ENCODE results near the gene GOLGA6C.
"Not testable (repeated sequence)": the region's sequence is repeated elsewhere in the genome, so short reads cannot be mapped to it uniquely, and the experiment has no call there.

The GOLGA6C gene

DNA sequence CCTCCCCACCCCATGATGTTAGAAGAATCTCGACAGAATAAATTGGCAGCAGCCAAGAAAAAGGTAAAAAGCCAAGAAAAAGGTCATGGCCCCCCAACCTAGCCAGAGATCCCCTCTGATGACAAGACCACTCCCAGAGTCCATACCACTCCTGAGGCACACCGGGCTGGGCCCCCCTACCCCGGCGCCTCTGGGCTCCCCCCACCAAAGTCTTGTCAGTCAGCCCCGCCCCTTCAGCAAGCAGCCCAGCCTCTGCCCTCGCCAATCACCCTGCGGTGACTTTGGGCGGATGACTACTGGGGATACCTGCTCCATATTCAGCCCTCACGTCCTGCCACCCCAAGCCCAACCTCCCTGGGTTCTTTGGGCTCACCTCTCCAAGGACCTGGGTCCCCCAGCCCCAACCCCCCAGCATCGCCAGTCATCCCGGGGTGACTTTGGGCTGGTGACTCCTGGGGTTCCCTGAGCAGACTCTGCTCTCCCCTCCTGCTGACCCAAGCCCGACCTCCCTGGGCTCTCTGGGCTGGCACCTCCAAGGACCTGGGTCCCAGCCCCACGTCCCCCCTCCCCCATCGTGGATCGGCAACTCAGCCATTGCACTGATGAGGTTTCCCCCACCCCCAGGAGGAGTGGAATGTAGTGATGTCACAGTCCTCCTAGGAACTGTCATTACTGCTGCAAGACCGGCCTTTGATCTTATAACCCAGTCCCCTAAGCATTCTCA lies 648 bp downstream of the GOLGA6C start:
- DNase-seq: not testable (repeated sequence)

DNA sequence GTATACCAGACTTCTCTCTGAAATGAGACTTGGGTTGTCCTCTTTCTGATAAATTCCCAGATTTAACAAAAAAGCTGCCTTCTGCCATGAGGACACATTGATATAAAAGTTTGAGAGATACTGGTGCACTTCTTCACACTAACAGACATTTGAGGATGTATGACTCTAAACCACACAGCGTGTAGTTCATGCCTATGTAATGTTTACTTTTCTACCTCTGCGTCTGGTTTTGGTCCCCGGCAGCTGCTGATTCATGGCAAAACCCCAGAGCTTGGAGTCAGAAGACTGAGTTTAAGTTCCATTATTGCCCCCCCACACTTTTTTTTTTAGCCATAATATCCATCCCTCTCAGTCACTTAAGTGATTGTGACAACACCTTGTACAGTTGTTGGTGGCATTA lies 1.7 kb downstream of the GOLGA6C start:
- not testable (repeated sequence) for DNase-seq

DNA sequence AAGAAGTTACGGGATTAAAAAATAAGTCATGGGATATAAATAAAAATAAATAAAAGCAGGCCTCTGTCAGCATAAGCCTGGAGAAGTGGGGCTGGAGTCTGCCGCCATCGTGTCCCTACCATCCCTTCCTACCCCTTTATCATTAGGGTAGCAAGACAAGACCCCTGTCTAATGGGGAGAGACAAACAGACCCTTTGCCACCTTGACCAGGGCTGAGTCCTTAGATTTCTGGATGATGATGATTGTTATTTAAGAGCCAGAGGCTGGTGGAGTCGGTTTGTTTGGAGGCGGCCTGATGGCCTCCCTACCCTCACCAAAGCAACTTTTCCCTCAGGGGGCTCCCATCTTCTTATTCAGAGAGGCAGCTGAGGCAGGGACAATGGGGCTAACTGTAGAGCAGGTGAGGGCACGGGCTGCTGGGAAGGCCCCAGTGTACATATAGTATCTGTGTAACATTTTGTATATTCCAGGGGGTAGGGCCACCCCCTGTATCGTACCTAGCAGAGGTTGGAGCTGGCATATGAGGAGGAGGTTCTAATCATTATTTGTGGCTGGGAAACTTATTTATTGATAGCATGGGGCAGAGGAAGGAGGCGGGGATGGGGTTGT lies 15.7 kb downstream of the GOLGA6C start:
- not testable (repeated sequence) for DNase-seq

DNA sequence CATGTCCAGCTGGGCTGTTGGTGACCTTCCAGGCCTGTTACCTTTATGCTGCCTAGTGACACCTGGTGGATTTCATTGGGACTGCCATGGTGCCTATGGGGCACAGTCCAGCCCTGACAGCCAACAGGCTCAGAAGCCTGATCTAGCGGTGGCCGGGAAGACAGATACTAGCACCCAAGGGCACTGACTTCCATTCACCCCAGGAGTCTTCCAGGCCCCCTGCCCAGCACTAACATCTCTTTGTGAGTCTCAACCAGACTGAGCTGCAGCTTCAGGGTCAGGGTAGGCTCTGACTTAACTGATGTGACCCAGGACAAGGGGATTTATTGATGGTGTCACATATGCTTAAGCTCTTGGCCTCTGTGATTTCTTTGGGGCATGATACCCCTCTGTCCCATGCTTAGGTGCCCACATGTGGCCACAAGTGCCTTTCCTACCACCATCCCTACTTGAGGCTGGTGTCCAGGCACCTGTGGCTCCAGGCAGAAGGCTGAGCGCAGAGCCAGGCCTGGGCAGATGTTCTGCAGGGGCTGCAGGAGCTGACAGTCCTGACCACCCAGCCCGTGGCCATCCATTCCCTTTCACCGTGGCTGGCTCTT lies 16.5 kb downstream of the GOLGA6C start:
- DNase-seq: peak; percentile 64

DNA sequence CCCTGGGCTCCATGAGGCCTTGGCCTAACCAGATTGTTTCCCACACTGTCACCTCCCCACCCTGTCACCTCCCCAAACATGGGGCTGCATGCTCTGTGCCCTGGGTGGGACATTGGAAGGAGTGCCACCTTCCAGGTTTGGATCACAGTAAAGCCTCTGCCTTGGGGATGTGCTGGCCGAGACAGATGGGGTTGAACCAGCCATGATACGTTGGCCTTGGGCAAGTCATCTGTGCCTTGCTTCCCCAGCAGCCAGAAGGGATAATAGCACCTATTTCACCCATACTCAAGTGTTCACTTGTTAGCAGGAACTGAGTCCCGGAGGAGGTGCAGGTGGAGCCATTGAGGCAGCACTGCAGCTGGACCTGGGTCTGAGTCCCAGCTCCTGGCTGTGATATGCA lies 17.5 kb downstream of the GOLGA6C start:
- DNase-seq: not testable (repeated sequence)

DNA sequence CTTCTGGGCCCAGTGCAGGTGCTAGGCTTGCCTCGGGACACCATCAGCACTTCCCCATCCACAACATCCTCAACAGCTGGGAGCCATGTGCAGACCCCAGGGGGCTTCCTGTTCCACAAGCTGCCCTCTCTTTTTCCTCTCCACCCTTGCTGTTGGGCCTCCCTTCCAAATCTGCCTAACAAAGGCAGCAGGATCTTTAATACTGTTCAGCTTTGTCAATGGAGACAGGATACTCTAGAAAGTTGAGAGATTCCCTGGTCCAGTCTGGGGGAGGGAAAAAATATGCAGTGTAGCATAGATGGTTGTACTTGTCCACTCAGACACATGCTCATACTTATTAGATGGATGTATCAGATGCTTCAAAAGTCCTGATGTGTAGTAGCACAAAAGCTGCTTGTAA lies 20.4 kb downstream of the GOLGA6C start:
- DNase-seq: not testable (repeated sequence)

DNA sequence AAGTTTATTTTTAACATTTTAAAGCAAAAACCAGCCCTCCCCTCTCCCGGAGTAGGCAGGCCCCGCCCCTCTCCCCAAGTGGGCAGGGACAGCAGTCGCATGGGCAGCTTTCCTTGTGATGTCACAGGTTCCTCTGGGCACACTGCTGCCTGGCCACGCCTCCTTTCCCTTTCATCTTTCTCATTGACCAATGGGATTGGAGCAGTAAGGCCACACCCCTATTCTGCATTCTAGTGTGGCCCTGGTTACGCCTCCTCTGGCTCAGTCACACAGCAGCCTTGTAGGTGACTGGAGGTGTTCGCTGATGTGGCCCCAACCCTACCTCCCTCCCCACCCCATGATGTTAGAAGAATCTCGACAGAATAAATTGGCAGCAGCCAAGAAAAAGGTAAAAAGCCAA lies 24.4 kb downstream of the GOLGA6C start, which contains the start of gene GOLGA6D:
Gene GOLGA6D (plus strand): TSS at position 264 of the 400 bp plus-strand sequence. CDS start 41 bp downstream, at position 305.
- DNase-seq: not testable (repeated sequence)

DNA sequence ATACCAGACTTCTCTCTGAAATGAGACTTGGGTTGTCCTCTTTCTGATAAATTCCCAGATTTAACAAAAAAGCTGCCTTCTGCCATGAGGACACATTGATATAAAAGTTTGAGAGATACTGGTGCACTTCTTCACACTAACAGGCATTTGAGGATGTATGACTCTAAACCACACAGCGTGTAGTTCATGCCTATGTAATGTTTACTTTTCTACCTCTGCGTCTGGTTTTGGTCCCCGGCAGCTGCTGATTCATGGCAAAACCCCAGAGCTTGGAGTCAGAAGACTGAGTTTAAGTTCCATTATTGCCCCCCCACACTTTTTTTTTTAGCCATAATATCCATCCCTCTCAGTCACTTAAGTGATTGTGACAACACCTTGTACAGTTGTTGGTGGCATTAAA lies 26.0 kb downstream of the GOLGA6C start:
- not testable (repeated sequence) for DNase-seq

DNA sequence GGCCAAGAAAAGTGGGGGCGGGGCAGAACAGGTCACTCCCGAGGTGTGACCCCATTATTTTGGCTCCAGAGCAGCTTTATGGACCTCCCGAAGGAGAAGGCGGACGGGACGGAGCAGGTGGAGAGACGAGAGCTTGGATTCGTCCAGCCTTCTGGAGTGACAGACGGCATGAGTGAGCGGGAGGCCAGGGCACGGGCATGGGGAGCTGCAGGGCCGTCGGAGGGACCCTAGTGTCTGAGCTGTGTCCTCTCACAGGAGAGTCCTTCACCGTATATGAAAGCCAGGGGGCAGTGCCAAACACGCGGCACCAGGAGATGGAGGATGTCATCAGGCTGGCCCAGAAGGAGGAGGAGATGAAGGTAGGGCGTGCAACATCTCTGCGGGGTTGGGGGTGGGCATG lies 35.5 kb downstream of the GOLGA6C start:
- DNase-seq: not testable (repeated sequence)

DNA sequence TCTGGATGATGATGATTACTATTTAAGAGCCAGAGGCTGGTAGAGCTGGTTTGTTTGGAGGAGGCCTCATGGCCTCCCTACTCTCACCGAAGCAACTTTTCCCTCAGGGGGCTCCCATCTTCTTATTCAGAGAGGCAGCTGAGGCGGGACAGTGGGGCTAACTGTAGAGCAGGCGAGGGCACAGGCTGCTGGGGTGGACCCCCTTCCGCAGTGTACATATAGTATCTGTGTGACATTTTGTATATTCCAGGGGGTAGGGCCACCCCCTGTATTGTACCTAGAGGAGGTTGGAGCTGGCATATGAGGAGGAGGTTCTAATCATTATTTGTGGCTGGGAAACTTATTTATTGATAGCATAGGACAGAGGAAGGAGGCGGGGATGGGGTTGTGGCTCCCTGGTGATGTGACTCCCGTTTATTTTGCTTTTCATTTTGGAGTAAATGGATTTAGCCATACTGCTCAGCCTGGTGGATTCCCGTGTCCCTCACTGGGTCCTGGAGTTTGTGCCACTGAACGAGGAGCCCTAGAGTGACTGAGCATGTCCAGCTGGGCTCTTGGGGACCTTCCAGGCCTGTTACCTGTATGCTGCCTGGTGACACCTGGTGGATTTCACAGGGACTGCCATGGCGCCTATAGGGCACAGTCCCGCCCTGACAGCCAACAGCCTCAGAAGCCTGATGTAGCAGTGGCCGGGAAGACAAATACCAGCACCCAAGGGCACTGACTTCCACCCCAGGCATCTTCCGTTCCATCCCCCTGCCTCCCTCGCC lies 40.6 kb downstream of the GOLGA6C start:
- not testable (repeated sequence) for DNase-seq

DNA sequence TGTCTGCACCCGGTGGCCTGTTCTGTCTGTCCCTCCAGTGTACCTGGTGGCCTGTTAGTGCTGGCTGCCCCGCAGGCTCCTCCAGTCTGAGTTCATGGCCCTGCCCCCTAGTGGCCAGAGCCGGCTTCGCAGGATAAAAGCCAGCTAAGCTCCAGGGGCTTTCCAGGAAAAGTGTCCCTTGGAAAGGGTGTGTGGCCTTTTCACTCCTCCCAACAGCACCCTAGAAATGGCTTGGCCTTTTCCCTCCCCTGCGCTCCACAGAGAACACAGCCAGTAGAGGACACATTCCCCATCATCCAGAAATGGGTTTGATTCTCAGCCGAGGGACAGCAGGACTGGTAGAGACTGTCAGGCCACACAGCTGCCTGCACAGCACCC lies 41.2 kb downstream of the GOLGA6C start:
- DNase-seq: peak; percentile 65

DNA sequence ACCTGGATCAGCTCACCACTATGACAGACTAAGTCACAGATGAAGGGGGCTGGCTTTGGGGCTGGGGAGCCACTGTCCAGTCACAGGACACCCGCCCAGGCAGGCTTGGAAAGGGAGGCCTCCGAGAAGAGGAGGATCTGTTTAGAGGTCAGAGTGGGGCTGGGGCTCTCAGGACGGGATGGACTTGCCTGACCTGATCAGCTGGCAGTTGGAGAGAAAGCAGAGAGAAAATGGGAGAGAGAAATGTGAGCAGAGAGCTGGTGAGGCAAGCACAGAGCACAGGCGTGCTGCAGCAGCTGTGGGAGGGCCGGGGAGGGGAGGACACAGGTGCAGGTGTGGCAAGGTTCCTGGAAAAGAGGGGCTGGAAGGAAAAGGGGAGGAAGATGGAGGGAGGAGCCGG lies 41.9 kb downstream of the GOLGA6C start:
- DNase-seq: not testable (repeated sequence)

DNA sequence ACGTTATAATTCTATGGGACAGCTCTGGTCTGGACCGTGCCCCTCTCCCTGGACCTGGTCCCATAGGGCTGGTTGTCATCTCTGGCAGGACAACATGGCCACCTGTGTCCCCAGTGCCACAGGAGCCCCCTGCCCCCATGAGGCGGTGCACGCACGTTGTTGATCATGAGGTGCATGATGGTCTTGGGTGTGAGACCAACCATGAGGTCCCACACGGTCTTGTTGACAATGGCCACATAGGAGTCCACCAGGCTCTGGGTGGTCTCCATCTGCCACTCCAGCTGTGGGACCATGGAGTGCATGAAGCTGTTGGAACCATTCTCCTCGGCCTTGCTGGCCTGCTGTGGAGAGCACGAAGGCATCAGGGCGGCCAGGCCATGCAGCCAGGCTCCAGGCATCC lies 44.2 kb downstream of the GOLGA6C start:
- DNase-seq: no peak

DNA sequence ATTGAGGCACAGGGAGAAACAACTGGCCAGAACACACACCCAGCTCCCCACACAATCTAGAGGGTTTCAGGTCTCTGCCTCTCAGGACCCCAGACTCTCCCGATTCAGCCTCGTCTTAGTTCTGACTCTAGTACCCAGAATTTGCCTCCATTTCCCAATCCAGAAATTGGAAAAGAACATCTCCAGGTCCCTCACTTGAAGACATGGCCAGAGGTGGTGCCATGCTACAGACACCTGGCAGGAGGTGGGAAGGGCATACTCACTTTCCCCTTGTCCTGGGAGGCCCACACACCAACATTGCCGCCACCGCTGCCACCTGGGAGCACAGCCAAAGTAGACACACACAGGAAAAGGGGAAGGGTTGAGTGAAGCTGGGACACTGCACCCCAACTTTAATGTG lies 44.6 kb downstream of the GOLGA6C start:
- DNase-seq: not testable (repeated sequence)

DNA sequence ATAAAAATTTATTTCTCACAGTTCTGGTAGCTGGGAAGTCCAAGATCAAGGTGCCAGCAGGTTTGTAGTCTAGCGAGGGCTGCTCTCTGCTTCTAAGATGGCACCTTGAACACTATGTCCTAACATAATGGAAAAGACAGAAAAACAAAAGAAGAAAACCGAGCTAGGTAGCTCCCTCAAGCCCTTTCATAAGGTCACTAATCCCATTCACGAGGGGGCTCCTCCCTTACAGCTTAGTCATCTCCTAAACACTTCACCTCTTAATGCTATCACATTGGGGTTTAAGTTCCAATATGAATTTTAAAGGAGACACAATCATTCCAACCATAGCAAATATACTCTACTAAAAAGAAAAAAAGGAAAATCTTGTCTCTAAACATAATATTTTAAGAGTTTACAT lies 48.1 kb downstream of the GOLGA6C start:
- DNase-seq: no peak

DNA sequence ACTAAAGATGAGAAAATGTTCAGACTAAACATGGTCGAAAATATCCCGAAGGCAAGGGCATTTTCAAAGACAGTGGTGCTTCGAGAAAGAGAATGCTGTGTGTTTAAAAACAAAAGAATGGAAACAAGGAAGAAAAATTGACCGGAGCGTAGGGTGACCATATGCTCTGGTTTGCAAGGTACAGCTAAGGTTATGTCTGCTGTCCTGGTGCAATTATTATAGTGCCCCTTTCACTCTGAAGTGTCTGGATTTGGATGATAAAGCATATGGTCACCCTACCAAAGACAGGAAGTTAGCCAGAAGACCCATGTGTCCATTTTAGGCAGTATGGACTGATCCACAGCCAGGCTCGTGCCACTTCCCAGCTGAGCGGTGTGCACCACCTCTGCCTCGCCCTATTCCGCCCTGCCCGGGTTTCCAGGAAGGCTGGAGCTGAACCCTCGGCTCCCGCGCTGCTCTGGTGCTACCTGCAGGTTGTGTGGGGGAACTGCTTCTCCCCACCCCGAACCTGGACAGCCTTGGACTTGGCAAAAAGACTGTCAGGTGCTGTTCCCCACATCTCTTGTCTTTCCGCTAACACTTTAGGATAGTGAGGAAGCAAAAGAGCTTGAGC lies 49.8 kb downstream of the GOLGA6C start:
- peak; percentile 16 for DNase-seq

DNA sequence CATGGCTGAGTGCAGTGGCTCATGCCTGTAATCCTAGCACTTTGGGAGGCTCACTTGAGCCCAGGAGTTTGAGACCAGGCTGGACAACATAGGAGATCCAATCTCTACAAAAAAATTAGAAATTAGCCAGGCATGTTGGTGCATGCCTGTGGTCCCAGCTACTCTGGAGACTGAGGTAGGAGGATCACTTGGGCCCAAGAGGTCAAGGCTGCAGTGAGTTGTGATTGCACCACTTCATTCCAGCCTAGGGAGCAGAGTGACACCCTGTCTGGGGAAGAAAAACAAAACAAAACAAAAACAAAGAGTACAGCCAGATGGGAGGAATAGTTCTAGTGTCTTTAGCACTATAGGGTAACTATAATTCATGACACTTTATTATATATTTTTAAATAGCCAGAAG lies 51.6 kb downstream of the GOLGA6C start:
- DNase-seq: no peak

DNA sequence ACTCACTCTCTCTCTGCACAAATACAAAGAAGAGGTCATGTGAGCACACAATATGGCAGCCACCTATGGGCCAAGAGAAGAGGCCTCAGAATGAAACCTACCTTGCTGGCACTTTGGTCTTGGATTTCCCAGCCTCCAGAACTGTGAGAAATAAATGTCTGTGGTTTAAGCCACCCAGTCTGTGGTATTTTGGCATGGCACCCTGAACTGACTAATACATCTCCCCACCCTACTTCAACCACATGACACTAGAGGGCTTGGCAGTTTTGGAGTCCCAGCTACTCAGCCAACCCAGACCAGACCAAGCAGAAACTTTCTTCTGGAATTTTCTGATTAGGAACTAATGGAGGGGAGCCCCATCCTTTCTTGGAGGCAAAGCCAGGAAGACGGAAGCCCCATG lies 54.4 kb downstream of the GOLGA6C start:
- DNase-seq: not testable (repeated sequence)

DNA sequence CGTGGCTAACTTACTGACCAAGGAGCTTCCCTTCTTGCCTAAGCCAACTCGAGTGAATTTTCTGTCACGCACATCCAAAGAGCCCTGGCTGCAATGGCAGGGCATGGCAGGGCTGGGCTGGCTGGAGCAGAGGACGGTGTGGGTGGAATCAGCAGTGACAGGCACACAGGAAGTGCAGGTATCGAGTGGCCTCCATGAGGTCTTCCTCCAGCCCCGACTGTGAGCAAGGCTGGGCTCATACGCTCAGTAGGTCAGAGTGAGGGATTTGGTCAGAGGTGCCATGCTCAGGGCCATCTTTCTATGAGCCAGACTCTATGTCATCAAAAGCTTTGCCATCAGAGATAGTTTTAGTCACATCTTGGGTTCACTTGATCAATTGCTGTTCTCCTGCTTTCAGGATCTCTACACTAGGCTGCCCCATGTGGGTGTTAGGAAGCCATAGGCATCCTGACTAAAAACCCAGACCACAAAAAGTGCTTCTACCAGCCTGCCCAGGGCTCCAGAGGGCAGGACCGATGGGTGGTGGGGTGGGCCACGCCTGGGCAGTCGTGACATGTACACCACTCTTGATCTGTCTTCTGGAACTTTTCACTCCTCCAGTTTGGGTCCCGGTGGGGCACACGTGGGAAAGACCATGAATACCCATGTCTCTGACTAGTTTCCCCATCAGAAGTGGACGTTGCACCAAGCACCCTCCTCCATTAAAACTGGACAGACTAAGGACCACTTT lies 55.1 kb downstream of the GOLGA6C start:
- no peak for DNase-seq

DNA sequence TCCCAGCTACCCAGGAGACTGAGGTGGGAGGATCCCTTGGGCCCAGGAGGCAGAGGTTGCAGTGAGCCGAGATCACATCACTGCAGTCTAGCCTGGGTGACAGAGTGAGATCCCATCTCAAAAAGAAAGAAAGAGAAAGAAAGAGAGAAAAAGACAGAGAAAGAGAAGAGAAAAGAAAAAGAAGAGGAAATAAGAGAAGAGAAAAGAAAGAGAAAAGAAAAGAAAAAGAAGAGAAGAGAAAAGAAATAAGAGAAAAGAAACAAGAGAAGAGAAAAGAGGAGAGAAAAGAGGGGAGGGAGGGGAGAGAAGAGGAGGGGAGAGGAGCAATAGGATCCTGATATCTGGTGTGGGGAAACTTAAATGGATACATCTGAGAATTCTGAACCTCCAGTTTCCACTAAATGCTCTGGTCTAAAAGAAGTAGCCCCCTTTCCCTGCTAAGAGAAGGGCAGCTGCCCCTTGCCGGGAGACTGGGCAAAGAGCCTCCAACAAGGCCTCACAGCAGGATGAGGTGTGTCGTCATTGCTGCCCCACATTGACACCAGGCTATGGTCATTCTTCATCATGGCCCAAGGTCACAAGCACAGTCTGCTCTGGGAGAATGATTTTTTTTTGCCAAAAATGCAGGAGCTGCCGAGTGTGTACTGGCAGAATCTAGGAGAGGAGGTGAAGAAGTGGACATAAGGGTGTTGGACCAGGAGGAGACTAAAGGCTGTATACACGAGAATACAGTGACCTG lies 56.6 kb downstream of the GOLGA6C start:
- no peak for DNase-seq

DNA sequence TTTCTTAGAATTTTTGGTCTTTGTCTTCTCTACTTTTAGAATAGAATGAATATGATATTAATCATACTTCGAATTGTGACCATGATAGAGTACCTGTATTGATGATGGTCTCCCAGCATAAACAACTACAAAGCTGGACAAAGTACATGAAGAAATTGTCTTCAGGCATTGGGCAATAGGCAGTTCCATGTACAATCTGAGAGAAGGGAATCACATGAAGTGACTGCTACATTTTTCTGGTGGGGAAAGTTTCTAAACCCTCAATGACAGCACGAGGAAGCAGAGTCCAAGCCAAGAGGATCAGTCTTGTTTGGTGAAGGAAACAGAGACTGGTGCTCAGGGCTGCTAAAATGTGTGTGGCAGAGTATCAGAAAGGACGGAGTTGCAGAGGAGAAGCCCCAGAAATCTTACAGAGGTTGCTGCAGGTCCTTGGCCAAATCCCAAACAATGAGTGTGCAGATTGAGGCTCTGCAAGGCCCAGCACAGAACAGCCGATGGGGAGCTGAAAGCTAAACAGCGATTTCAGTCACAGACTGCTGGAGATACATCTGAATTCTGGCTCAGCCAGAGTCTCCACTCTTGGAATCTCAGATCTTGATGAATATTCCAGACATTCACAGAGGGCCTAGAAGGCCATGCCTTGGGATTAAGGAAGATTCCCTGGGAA lies 61.2 kb downstream of the GOLGA6C start:
- DNase-seq: not testable (repeated sequence)

Data from stimulated activated CD4-positive, alpha-beta T cell treated with anti-CD3 and anti-CD28 coated beads, Interleukin-4, amount 100 ng/mL, for 1 hour (primary cell).